HUES6 (cell line): ENCODE data around the gene SCAF4.
"Not testable (repeated sequence)": the region's sequence is repeated elsewhere in the genome, so short reads cannot be mapped to it uniquely, and the experiment has no call there.

Experiments used
- H3K27ac ChIP-seq: 2 replicates; pipeline ENCODE4 v1.7.0; 2013; ENCODE audit warnings: low read depth, mild to moderate bottlenecking, low read length, inconsistent platforms
- H3K27me3 ChIP-seq: 2 replicates; pipeline ENCODE4 v1.6.1; 2013; ENCODE audit warnings: low read length; ENCODE audit not compliant: control insufficient read depth, insufficient read depth
- H3K36me3 ChIP-seq: 2 replicates; pipeline ENCODE4 v1.6.1; 2013; ENCODE audit warnings: low read length; ENCODE audit not compliant: control insufficient read depth, insufficient read depth
- H3K4me1 ChIP-seq: 2 replicates; pipeline ENCODE4 v1.6.1; 2013; ENCODE audit warnings: low read length; ENCODE audit not compliant: control insufficient read depth, insufficient read depth
- H3K4me3 ChIP-seq: 2 replicates; pipeline ENCODE4 v1.5.1; 2013; ENCODE audit warnings: low read depth, low read length
- H3K9ac ChIP-seq: one replicate; pipeline ENCODE4 v1.6.1; 2013; ENCODE audit warnings: mild to moderate bottlenecking, low read length
- H3K9me3 ChIP-seq: 2 replicates; pipeline ENCODE4 v1.6.1; 2013; ENCODE audit warnings: low read depth, low read length; ENCODE audit not compliant: control insufficient read depth, insufficient read depth

SCAF4 gene

DNA sequence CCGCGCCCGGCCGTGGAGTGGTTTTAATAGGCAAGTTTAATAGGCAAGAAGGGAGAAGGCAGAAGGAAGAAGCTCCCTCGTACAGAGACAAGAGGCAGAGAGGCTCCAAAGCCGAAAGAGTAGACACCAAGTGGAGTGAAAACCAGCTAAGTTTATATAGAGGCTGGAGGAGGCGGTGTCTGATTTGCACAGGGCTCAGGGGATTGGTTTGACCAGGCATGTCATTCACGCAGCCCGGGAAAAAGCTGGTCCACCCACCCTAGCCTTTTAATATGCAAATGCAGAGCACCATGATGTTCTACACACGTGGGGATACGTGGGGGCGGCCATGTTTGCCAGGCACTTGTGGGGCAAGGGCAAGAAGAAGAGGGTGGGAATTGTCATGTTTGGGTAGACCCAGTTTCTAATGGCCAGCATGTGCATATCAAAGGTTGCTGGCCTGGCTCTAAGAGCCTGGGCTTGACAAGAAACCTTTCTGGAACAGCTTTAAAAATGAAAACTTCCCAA is 90.4 kb downstream of the SCAF4 start:
- Histone ChIP-seq H3K4me3 (no peak overlapping the region), H3K27ac (no peak overlapping the region), H3K9me3 (peaks cover 7% of the 10 kb centered on the region; the same call in 1 of the 2 replicates), H3K36me3 (no peaks in the 10 kb centered on the region), H3K27me3 (no peaks in the 10 kb centered on the region), H3K4me1 (no peaks in the 10 kb centered on the region), H3K9ac (no peak overlapping the region)

- no peak overlapping the region for H3K9ac ChIP-seq
- H3K27ac ChIP-seq: no peak overlapping the region
- no peaks in the 10 kb centered on the region for H3K36me3 ChIP-seq
- no peak overlapping the region for H3K4me3 ChIP-seq
- peaks cover 5% of the 10 kb centered on the region; the same call in 1 of the 2 replicates for H3K9me3 ChIP-seq
- H3K27me3 ChIP-seq: no peaks in the 10 kb centered on the region
- H3K4me1 ChIP-seq: no peaks in the 10 kb centered on the region
Observed at GRCh38 chr21:31636874-31637273, 95.0 kb downstream of the SCAF4 start.

DNA sequence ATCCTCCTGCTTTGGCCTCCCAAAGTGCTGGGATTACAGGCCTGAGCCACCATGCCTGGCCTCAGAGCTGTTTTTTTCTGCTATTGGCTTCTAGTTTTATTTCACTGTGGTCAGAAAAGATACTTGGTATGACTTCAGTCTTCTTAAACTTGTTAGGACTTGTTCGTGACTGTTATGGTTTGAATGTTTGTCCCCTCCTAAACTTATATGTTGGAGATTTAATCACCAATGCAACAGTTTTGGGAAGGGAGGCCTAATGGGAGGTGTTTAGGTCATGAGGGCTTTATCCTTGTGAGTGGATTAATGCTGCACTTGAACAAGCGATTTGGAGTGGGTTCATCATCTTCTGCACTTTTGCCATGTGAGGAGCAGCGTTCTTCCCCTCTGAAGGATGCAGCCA is 96.9 kb downstream of the SCAF4 start:
- no peaks in the 10 kb centered on the region for H3K27me3 ChIP-seq
- H3K9ac ChIP-seq: no peak overlapping the region
- no peak overlapping the region for H3K4me3 ChIP-seq
- H3K9me3 ChIP-seq: peaks cover 5% of the 10 kb centered on the region; the same call in 1 of the 2 replicates
- H3K4me1 ChIP-seq: no peaks in the 10 kb centered on the region
- no peak overlapping the region for H3K27ac ChIP-seq
- H3K36me3 ChIP-seq: no peaks in the 10 kb centered on the region

DNA sequence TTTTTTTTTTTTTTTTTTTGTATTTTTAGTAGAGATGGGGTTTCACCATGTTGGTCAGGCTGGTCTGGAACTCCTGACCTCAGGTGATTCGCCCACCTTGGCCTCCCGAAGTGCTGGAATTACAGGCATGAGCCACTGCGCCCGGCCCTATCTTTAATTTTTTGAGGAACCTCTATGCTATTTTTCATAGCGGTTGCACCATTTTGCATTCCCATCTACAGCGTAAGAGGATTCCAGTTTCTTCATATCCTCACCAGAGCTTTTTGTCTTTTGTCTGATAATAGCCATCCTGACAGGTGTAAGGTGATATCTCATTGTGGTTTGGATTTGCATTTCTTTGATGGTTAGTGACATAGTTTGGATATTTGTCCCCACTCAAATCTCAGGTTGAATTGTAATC is 100.0 kb downstream of the SCAF4 start:
- H3K9me3 ChIP-seq, H3K27me3 ChIP-seq, H3K36me3 ChIP-seq, H3K27ac ChIP-seq, H3K9ac ChIP-seq, H3K4me1 ChIP-seq, H3K4me3 ChIP-seq: not testable (repeated sequence)

- Histone ChIP-seq H3K4me1 (no peaks in the 10 kb centered on the region), H3K9me3 (no peaks in the 10 kb centered on the region), H3K4me3 (no peak overlapping the region), H3K9ac (no peak overlapping the region), H3K36me3 (no peaks in the 10 kb centered on the region), H3K27me3 (no peaks in the 10 kb centered on the region), H3K27ac (no peak overlapping the region)
Observed at GRCh38 chr21:31629972-31630711, 101.8 kb downstream of the SCAF4 start.

- Histone ChIP-seq H3K27ac (no peak overlapping the region), H3K27me3 (no peaks in the 10 kb centered on the region), H3K4me3 (no peak overlapping the region), H3K36me3 (no peaks in the 10 kb centered on the region), H3K9ac (no peak overlapping the region), H3K9me3 (no peaks in the 10 kb centered on the region), H3K4me1 (no peaks in the 10 kb centered on the region)
Observed at GRCh38 chr21:31624961-31625491, 106.9 kb downstream of the SCAF4 start.

DNA sequence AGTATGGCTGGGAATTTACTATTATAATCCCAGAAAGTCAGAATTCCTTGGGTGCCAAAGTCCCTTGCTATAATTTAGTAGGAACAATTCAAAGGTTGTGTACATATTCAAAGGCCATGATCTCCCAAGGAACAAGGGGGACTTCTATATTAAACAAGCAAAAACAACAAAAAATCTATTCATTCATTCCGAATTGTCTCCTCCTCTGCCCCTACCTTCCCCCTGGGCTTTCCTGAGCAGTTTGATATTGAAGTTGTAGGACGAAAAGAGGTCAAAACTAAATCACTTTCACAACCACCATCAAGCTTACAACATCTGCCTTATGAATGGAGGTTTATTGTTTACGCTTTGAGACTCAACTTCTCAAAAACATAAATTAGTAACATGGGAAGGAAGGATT is 107.7 kb downstream of the SCAF4 start:
- Histone ChIP-seq H3K36me3 (no peaks in the 10 kb centered on the region), H3K27ac (no peak overlapping the region), H3K9me3 (0 out of 2 replicates have a peak, but pooled peaks cover 3% of the 10 kb centered on the region), H3K4me1 (no peaks in the 10 kb centered on the region), H3K27me3 (no peaks in the 10 kb centered on the region), H3K4me3 (no peak overlapping the region), H3K9ac (no peak overlapping the region)

GRCh38 chr21:31623664-31624063 is 108.3 kb downstream of the SCAF4 start:
- Histone ChIP-seq H3K9ac (no peak overlapping the region), H3K9me3 (0 out of 2 replicates have a peak, but pooled peaks cover 3% of the 10 kb centered on the region), H3K27me3 (no peaks in the 10 kb centered on the region), H3K27ac (no peak overlapping the region), H3K36me3 (no peaks in the 10 kb centered on the region), H3K4me1 (no peaks in the 10 kb centered on the region), H3K4me3 (no peak overlapping the region)

- H3K36me3 ChIP-seq: no peaks in the 10 kb centered on the region
- no peak overlapping the region for H3K27ac ChIP-seq
- H3K4me1 ChIP-seq: no peaks in the 10 kb centered on the region
- H3K9me3 ChIP-seq: 0 out of 2 replicates have a peak, but pooled peaks cover 3% of the 10 kb centered on the region
- no peak overlapping the region for H3K9ac ChIP-seq
- no peaks in the 10 kb centered on the region for H3K27me3 ChIP-seq
- no peak overlapping the region for H3K4me3 ChIP-seq
Observed at GRCh38 chr21:31622397-31622796, 109.5 kb downstream of the SCAF4 start.
